ENCODE results near the gene ACAD10.
"Not testable (repeated sequence)": the region's sequence is repeated elsewhere in the genome, so short reads cannot be mapped to it uniquely, and the experiment has no call there.

The ACAD10 gene

GRCh38 chr12:111685811-111686573, at the start of gene ACAD10, which contains the start of gene BRAP:
ACAD10 (plus strand) TSS chr12:111686053; CDS start chr12:111692710, 6,657 bp downstream.
BRAP (minus strand) TSS chr12:111685956; CDS start chr12:111685792, 164 bp downstream.
- DNase-seq (ENCODE audit: low read depth) = peak; percentile 89

GRCh38 chr12:111636209-111636945, 49.5 kb upstream of the ACAD10 start:
- peak; percentile 80 for DNase-seq (ENCODE audit: low read depth)

- DNase-seq (ENCODE audit: low read depth) = no peak
Measured at GRCh38 chr12:111638556-111638955, 47.3 kb upstream of the ACAD10 start.

- DNase-seq (ENCODE audit: low read depth) = no peak
Measured at GRCh38 chr12:111640506-111640905, 45.3 kb upstream of the ACAD10 start.

GRCh38 chr12:111642681-111643426, 43.0 kb upstream of the ACAD10 start:
- no peak for DNase-seq (ENCODE audit: low read depth)

- DNase-seq (ENCODE audit: low read depth) = no peak
Measured at GRCh38 chr12:111643427-111643826, 42.4 kb upstream of the ACAD10 start.

GRCh38 chr12:111645433-111645832, 40.4 kb upstream of the ACAD10 start:
- no peak for DNase-seq (ENCODE audit: low read depth)

GRCh38 chr12:111650912-111651311, 34.9 kb upstream of the ACAD10 start:
- DNase-seq (ENCODE audit: low read depth) = no peak

- DNase-seq (ENCODE audit: low read depth) = not testable (repeated sequence)
Measured at GRCh38 chr12:111652530-111652929, 33.3 kb upstream of the ACAD10 start.

- no peak for DNase-seq (ENCODE audit: low read depth)
Measured at GRCh38 chr12:111653596-111653995, 32.3 kb upstream of the ACAD10 start.

- DNase-seq (ENCODE audit: low read depth) = no peak
Measured at GRCh38 chr12:111655356-111655755, 30.5 kb upstream of the ACAD10 start.

- no peak for DNase-seq (ENCODE audit: low read depth)
Measured at GRCh38 chr12:111656016-111656415, 29.8 kb upstream of the ACAD10 start.

- DNase-seq (ENCODE audit: low read depth) = no peak
Measured at GRCh38 chr12:111664499-111664898, 21.4 kb upstream of the ACAD10 start.

- no peak for DNase-seq (ENCODE audit: low read depth)
Measured at GRCh38 chr12:111664961-111665865, 20.6 kb upstream of the ACAD10 start.

- DNase-seq (ENCODE audit: low read depth) = no peak
Measured at GRCh38 chr12:111672822-111673381, 13.0 kb upstream of the ACAD10 start.

GRCh38 chr12:111673503-111673902, 12.3 kb upstream of the ACAD10 start:
- DNase-seq (ENCODE audit: low read depth) = peak; percentile 43

GRCh38 chr12:111677186-111677585, 8.7 kb upstream of the ACAD10 start:
- DNase-seq (ENCODE audit: low read depth) = no peak

- DNase-seq (ENCODE audit: low read depth) = not testable (repeated sequence)
Measured at GRCh38 chr12:111684485-111685198, 1.2 kb upstream of the ACAD10 start.

GRCh38 chr12:111685322-111685810, 487 bp upstream of the ACAD10 start:
- DNase-seq (ENCODE audit: low read depth) = no peak

- DNase-seq (ENCODE audit: low read depth) = no peak
Measured at GRCh38 chr12:111686574-111687105, 787 bp downstream of the ACAD10 start.
